ENCODE results near the gene SLC2A4.
"Not testable (repeated sequence)": the region's sequence is repeated elsewhere in the genome, so short reads cannot be mapped to it uniquely, and the experiment has no call there.

SLC2A4 gene

GRCh38 chr17:7327056-7327455, 45.5 kb downstream of the SLC2A4 start:
- DNase-seq = no peak

GRCh38 chr17:7327501-7327900, 46.0 kb downstream of the SLC2A4 start:
- no peak for DNase-seq

- no peak for DNase-seq
Observed at GRCh38 chr17:7328009-7328408, 46.5 kb downstream of the SLC2A4 start.

- no peak for DNase-seq
Observed at GRCh38 chr17:7328840-7329373, 47.4 kb downstream of the SLC2A4 start, which contains the start of gene NEURL4. Gene NEURL4, minus strand, starts transcription at chr17:7329335. Its CDS starts 23 bp downstream, at chr17:7329312.

GRCh38 chr17:7329374-7329996, 48.0 kb downstream of the SLC2A4 start:
- DNase-seq = peak; percentile 93

GRCh38 chr17:7329997-7330637, 48.6 kb downstream of the SLC2A4 start:
- peak; percentile 56 for DNase-seq

- no peak for DNase-seq
Observed at GRCh38 chr17:7330638-7331015, 49.1 kb downstream of the SLC2A4 start.

- no peak for DNase-seq
Observed at GRCh38 chr17:7332111-7332510, 50.6 kb downstream of the SLC2A4 start.

GRCh38 chr17:7332600-7333069, 51.1 kb downstream of the SLC2A4 start:
- not testable (repeated sequence) for DNase-seq

- DNase-seq = no peak
Observed at GRCh38 chr17:7334938-7335538, 53.5 kb downstream of the SLC2A4 start.

GRCh38 chr17:7335765-7336164, 54.2 kb downstream of the SLC2A4 start:
- not testable (repeated sequence) for DNase-seq

GRCh38 chr17:7336240-7337175, 55.0 kb downstream of the SLC2A4 start, which contains the start of gene ACAP1:
Gene ACAP1, plus strand, starts transcription at chr17:7336529. Its CDS starts 206 bp downstream, at chr17:7336735.
- peak; percentile 73 for DNase-seq

- DNase-seq = not testable (repeated sequence)
Observed at GRCh38 chr17:7337600-7337999, 56.1 kb downstream of the SLC2A4 start.
